Activated naive CD4-positive, alpha-beta T cell treated with anti-CD3 and anti-CD28 coated beads, Interleukin-2, amount 50 U/mL, for 16 hours (primary cell): Measurements from ENCODE around the gene FOXK1.

Source experiments
- DNase-seq: peaks from one replicate; pipeline ENCODE4 v3.0.0-alpha.2; 2020

FOXK1 gene

GRCh38 chr7:4766666-4767519 is 84.8 kb downstream of the FOXK1 start:
- DNase-seq: no peak

GRCh38 chr7:4768597-4769569 is 86.8 kb downstream of the FOXK1 start:
- no peak for DNase-seq

GRCh38 chr7:4769761-4770160 is 87.7 kb downstream of the FOXK1 start:
- no peak for DNase-seq

GRCh38 chr7:4770886-4771285 is 88.8 kb downstream of the FOXK1 start:
- DNase-seq: no peak

- no peak for DNase-seq
Measured at GRCh38 chr7:4771737-4772136, 89.6 kb downstream of the FOXK1 start.

- no peak for DNase-seq
Measured at GRCh38 chr7:4772306-4772705, 90.2 kb downstream of the FOXK1 start.

GRCh38 chr7:4774007-4774406 is 91.9 kb downstream of the FOXK1 start:
- no peak for DNase-seq

GRCh38 chr7:4774658-4775249 is 92.7 kb downstream of the FOXK1 start:
- DNase-seq: peak; percentile 35

GRCh38 chr7:4775250-4775847 is 93.3 kb downstream of the FOXK1 start, which contains the start of gene AP5Z1:
Gene AP5Z1 (plus strand): TSS chr7:4775623. CDS start chr7:4775716, 93 bp downstream.
- DNase-seq: peak; percentile 97

- peak; percentile 41 for DNase-seq
Measured at GRCh38 chr7:4775848-4776623, 93.9 kb downstream of the FOXK1 start.

- no peak for DNase-seq
Measured at GRCh38 chr7:4779118-4779517, 97.0 kb downstream of the FOXK1 start.

- DNase-seq: no peak
Measured at GRCh38 chr7:4781366-4782069, 99.4 kb downstream of the FOXK1 start.

GRCh38 chr7:4782333-4783291 is 100.5 kb downstream of the FOXK1 start:
- no peak for DNase-seq

- no peak for DNase-seq
Measured at GRCh38 chr7:4783292-4783652, 101.2 kb downstream of the FOXK1 start.

- DNase-seq: no peak
Measured at GRCh38 chr7:4783762-4784351, 101.8 kb downstream of the FOXK1 start.

GRCh38 chr7:4784799-4785198 is 102.7 kb downstream of the FOXK1 start:
- DNase-seq: no peak

GRCh38 chr7:4785371-4785770 is 103.3 kb downstream of the FOXK1 start:
- no peak for DNase-seq

- DNase-seq: no peak
Measured at GRCh38 chr7:4786015-4786414, 103.9 kb downstream of the FOXK1 start.

GRCh38 chr7:4787541-4787940 is 105.4 kb downstream of the FOXK1 start:
- DNase-seq: no peak
